NB4 (cell line): Measurements from ENCODE around the gene MIEN1.

Experiments
- CTCF ChIP-seq: IDR thresholded peaks from one replicate; pipeline ENCODE4 v1.5.1; 2012; ENCODE audit warnings: low read depth, low read length
- MAX ChIP-seq: IDR thresholded peaks from 2 replicates; pipeline ENCODE4 v1.6.1; 2011; ENCODE audit warnings: low read depth, low read length
- MYC ChIP-seq: IDR thresholded peaks from 2 replicates; pipeline ENCODE4 v1.6.1; 2011; ENCODE audit warnings: low read depth, low read length
- POLR2A ChIP-seq: IDR thresholded peaks from 2 replicates; pipeline ENCODE4 v1.6.1; 2011; ENCODE audit warnings: mild to moderate bottlenecking; ENCODE audit not compliant: insufficient read length; ENCODE audit errors: extremely low read depth

- TF ChIP-seq POLR2A (no peak), CTCF (no peak), MAX (no peak), MYC (no peak)
These were observed 35.7 kb downstream of the MIEN1 start for GRCh38 chr17:39694593-39694992.
